Fibroblast of the aortic adventitia (primary cell): ENCODE measurements around the gene GALNT2. TPM values are rescaled to one million over a fixed set of nuclear protein-coding genes. Genes with fewer than 3 reads are reported as not detected.

Experiments used
- DNase-seq: peaks from one replicate; pipeline ENCODE4 v3.0.0-alpha.2; 2010; ENCODE audit warnings: low read depth
- H3K4me3 ChIP-seq: 2 replicates; pipeline ENCODE4 v1.5.1; 2011; ENCODE audit warnings: low read depth, mild to moderate bottlenecking, control low read depth, low read length, moderate library complexity
- total RNA-seq: library from RNA; depleted of rRNA; stranded (reverse); fragments of >200 nt; gene quantifications from 2 replicates; pipeline ENCODE4 v1.2.3, GENCODE V29; 2012; ENCODE audit warnings: low replicate concordance
- TF ChIP-seq, protein P1 (sequence below): IDR thresholded peaks from 2 replicates; pipeline ENCODE4 v1.5.1; 2011; ENCODE audit warnings: mild to moderate bottlenecking, low read length, control low read depth, inconsistent platforms; ENCODE audit not compliant: insufficient read depth

The GALNT2 gene
- total RNA-seq, 1 donor, result 68.1 TPM

DNA sequence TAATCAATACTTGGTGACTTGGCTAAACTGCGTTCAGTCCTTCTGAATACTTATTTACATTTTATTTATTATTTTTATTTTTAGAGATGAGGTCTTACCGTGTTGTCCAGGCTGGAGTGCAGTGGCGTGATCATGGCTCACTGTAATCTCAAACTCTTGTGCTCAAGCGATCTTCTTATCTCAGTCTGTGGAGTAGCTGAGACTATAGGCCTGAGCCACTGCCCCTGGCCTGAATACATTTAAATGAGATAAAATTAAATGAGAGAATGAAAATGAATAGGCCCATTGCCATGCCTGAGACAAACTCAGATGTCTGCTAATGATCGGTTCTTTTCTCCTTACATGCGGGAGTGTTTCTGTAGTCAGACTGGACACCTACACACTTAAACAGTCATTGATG lies 86.0 kb downstream of the GALNT2 start:
- TF ChIP-seq, protein P1, sequence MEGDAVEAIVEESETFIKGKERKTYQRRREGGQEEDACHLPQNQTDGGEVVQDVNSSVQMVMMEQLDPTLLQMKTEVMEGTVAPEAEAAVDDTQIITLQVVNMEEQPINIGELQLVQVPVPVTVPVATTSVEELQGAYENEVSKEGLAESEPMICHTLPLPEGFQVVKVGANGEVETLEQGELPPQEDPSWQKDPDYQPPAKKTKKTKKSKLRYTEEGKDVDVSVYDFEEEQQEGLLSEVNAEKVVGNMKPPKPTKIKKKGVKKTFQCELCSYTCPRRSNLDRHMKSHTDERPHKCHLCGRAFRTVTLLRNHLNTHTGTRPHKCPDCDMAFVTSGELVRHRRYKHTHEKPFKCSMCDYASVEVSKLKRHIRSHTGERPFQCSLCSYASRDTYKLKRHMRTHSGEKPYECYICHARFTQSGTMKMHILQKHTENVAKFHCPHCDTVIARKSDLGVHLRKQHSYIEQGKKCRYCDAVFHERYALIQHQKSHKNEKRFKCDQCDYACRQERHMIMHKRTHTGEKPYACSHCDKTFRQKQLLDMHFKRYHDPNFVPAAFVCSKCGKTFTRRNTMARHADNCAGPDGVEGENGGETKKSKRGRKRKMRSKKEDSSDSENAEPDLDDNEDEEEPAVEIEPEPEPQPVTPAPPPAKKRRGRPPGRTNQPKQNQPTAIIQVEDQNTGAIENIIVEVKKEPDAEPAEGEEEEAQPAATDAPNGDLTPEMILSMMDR, result no peak

DNA sequence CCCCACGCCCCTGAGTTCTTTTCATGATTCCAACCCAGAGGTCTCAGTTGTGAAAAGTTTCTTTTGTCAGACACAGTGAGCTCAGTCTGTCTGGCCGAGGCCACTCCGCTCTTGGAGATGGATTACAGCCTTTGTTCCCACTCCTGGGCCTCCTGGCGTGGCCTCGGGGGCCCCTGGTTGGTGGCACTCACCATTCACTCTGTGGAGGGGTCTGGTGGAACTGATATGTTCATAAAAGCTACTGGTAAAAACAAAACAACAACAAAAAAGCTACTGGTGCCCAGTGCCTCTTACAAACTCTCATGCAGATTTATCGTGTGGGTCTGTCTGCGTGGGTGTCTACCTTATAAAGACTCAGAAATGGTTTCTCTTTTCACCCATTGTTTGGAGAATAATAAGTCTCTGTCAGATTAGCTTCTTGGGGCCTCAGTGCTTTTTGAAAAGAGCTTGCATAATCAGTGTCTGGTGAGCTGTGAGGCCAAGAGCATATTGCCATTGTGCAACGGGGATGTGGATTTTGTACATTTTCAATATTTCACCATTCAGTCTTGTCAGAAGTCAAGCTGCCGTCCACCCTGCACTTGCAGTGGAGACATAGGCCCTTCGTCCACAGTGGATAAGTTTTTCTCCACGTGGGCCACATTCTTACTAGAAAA lies 86.7 kb downstream of the GALNT2 start:
- peak; percentile 87 for DNase-seq
- TF ChIP-seq, protein P1, result no peak
- H3K4me3 ChIP-seq, result no peak overlapping the region

More for the DNA sequence above, 86.0 kb downstream of the GALNT2 start:
- no peak overlapping the region for H3K4me3 ChIP-seq
- no peak for DNase-seq

DNA sequence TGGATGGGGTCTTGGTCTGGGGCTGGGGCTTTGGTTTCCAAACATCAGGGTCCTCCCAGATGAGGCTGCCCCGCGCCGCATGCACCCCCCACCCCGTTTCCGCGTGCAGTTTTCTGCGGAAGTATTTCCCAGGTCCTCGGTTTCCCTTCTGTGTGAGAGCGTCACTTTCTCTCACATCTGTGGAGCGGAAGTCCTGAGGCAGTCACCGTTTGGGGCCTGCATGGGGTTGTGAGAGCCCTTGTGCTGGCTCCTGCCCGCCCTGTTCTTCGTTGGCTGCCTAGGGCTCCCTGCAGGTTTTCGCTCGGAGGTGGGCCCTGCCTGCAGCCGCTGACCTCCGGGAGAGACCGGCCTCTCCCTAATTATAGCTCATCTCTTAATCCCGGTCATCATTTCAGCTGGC lies 88.0 kb downstream of the GALNT2 start:
- DNase-seq, result no peak
- TF ChIP-seq, protein P1, result no peak
- H3K4me3 ChIP-seq, result no peak overlapping the region

DNA sequence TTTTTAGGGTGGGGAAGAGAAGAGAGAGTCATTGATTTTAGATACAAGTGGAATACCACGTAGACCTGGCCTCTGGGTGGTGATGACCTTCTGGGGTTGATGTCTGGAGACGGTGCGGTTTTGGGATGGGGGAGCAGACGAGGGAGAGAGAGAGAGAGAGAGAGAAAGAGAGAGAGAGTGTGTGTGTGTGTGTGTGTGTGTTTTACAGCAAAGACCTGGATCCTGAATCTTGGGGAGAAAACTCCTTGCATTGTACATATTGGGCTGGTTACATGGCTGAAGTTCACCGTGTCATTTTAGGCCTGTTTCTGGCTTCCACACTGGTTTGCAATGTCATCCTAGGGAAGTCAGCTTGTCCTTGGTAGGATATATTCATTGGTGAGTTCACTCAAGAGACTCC lies 89.0 kb downstream of the GALNT2 start:
- no peak for DNase-seq
- TF ChIP-seq, protein P1, result no peak
- no peak overlapping the region for H3K4me3 ChIP-seq

DNA sequence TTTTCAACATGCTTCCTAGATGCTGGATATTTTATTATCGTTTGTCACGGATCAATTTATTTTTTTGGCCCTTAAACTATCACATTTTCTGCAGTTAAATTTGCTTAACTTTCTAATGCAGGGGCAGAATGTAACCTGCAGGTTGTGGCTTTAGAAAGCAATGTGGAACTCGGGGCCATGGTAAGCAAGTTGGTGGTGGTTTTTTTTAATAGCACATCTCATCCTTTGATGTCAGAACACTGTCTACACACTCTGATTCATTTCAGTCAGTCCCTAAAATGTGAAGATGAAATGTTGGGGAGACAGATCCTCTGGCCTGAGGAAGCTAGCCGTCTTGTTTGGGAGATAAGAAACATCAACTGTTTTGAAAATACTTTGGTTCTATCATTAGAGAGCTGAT lies 89.5 kb downstream of the GALNT2 start:
- H3K4me3 ChIP-seq, result no peak overlapping the region
- no peak for DNase-seq
- TF ChIP-seq, protein P1, result no peak

DNA sequence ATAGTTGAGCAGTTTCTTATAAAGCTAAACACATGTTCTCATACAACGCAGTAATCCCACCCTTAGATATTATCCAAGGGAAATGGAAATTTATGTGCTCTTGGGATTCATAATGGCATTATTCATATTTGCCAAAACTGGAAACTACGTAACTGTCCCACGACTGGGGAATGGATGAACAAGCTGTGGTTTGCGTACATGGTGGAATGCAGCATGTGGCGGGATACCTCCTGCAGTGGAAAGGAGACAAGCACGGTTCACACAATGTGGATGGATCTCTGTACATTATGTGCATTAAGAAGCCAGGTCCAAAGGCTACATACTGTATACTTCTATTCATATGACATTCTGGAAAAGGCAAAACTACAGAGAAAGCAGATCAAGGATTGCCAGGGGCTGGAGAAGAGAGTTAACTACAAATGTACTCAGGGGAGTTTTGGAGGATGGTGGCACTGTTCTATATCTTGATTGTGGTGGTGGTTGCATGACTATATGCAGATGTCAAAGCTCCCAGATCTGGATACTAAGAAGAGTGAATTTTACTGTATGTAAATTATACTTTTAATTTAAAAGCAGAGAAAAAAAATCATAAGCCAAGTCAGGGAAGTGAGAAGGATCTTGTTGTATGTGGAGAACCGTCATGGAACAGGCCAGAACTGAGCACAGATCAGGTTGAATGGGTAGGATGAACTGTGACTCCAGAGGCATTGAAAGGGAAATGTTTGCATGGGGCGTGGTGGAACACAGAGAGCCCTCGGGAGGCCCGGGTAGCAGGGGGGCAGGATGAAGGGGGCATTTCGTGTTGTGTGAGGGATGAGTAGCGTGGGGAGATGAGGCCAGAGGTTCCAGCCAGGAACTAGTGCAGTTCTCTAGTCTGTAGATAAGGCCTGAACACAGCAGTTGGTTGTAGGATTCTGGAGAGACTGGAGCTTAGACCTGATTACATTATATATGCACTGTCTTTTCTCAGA lies 90.7 kb downstream of the GALNT2 start:
- no peak overlapping the region for H3K4me3 ChIP-seq
- TF ChIP-seq, protein P1, result no peak
- no peak for DNase-seq
